ENCODE data around the gene MNT.

DNA sequence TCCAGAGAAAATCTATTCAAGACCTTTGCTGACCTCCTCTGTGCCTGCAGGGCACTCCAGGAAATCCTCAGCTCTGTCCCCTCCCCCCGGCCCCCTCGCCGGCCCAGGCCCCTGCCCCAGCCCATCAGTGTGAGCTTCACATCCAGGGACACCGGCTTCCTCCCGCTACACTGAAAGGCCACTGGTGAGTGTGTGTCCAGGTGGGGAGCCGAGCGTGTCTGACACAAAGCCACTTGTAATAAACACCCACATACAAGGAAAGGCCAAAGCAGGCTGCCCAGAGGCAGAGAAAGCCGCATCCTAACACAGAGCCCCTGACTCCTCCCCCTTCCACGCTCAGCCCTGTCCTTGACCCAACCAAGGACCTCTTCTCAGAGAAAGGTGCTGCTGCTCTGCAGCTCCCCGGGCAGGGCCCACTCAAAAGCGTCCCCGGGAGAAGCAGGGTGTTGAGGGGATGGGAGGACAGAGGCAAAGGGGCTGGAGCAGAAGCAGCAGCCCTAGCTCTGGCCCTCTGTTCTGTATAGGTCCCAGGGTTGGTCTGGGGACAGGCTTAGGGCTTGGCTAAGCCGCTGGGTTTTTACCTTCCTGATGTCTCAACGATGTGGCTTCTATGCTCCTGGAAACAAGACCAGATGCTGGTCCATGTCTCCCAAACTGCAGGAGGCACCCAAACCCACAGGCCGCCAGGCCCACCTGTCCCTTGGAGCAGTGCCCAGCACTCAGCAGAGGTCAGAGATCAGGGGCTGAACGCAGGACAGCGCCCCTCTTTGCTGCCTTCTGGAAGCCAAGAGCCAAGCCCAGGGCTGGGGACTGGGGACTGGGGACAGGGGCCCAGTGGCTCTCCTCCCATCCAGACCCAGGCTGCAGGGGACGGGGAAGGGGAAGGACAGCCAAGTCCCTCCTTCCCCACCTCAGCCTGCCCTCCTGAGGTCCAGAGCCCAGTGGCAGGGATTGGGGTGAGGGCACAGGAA lies 15.3 kb downstream of the MNT start:
- TF ChIP-seq POLR2AphosphoS5 (IDR thresholded peaks at IDR 0.05; ENCODE audit: low read depth) (no peak), SPI1 (IDR thresholded peaks at IDR 0.05; ENCODE audit: borderline replicate concordance, low read depth) (no peak)
- TF ChIP-seq, protein P1, sequence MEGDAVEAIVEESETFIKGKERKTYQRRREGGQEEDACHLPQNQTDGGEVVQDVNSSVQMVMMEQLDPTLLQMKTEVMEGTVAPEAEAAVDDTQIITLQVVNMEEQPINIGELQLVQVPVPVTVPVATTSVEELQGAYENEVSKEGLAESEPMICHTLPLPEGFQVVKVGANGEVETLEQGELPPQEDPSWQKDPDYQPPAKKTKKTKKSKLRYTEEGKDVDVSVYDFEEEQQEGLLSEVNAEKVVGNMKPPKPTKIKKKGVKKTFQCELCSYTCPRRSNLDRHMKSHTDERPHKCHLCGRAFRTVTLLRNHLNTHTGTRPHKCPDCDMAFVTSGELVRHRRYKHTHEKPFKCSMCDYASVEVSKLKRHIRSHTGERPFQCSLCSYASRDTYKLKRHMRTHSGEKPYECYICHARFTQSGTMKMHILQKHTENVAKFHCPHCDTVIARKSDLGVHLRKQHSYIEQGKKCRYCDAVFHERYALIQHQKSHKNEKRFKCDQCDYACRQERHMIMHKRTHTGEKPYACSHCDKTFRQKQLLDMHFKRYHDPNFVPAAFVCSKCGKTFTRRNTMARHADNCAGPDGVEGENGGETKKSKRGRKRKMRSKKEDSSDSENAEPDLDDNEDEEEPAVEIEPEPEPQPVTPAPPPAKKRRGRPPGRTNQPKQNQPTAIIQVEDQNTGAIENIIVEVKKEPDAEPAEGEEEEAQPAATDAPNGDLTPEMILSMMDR (IDR thresholded peaks at IDR 0.05; ENCODE audit: insufficient read depth, low read length), result no peak
